ENCODE measurements around the gene NCOA4.
"Not testable (repeated sequence)": the region's sequence is repeated elsewhere in the genome, so short reads cannot be mapped to it uniquely, and the experiment has no call there.

NCOA4 gene

GRCh38 chr10:46001187-46001756, 29.2 kb downstream of the NCOA4 start (continued):
- TF ChIP-seq ZNF18 (tag by site-specific recombination; IDR thresholded peaks at IDR 0.05) (no peak), ZNF645 (tag by site-specific recombination; IDR thresholded peaks at IDR 0.05) (no peak), ZNF350 (tag by site-specific recombination; IDR thresholded peaks at IDR 0.05) (no peak)

GRCh38 chr10:46000538-46000937, 29.9 kb downstream of the NCOA4 start:
- CTCF ChIA-PET = no interaction called here
- POLR2A ChIA-PET = no interaction called here
- H3K4me1 ChIP-seq (ENCODE audit: control insufficient read depth, insufficient read depth, low read length) = no peaks in the 10 kb centered on the region
- no peaks in the 10 kb centered on the region for H3K9me3 ChIP-seq (ENCODE audit: control insufficient read depth, insufficient read depth, low read depth, low read length)
- no peak for TF ChIP-seq ZBTB1 (tag by site-specific recombination; IDR thresholded peaks at IDR 0.05)
- no peak for TF ChIP-seq ZNF610 (tag by site-specific recombination; IDR thresholded peaks at IDR 0.05; ENCODE audit: borderline replicate concordance)
- no peak for TF ChIP-seq YY1 (tag by site-specific recombination; IDR thresholded peaks at IDR 0.05)
- TF ChIP-seq ZNF18 (tag by site-specific recombination; IDR thresholded peaks at IDR 0.05) = no peak
- no peak for TF ChIP-seq GLI2 (tag by site-specific recombination; IDR thresholded peaks at IDR 0.05; ENCODE audit: borderline replicate concordance, low read depth)
- TF ChIP-seq ZNF48 (tag by site-specific recombination; IDR thresholded peaks at IDR 0.05) = no peak
- TF ChIP-seq ZNF785 (tag by site-specific recombination; IDR thresholded peaks at IDR 0.05) = no peak
- no peak for TF ChIP-seq ZNF175 (tag by site-specific recombination; IDR thresholded peaks at IDR 0.05)
- TF ChIP-seq KLF10 (tag by site-specific recombination; IDR thresholded peaks at IDR 0.05) = no peak
- no peak for TF ChIP-seq MZF1 (tag by site-specific recombination; IDR thresholded peaks at IDR 0.05; ENCODE audit: borderline replicate concordance)
- TF ChIP-seq ZNF324 (tag by site-specific recombination; IDR thresholded peaks at IDR 0.05) = no peak
- TF ChIP-seq ZNF114 (tag by site-specific recombination; IDR thresholded peaks at IDR 0.05) = no peak
- TF ChIP-seq ZBTB21 (tag by site-specific recombination; IDR thresholded peaks at IDR 0.05) = no peak
- no peak for TF ChIP-seq ZBTB7A (tag by site-specific recombination; IDR thresholded peaks at IDR 0.05; ENCODE audit: low read depth)
- TF ChIP-seq SALL2 (tag by site-specific recombination; IDR thresholded peaks at IDR 0.05; ENCODE audit: borderline replicate concordance) = no peak
- TF ChIP-seq ZNF132 (tag by site-specific recombination; IDR thresholded peaks at IDR 0.05; ENCODE audit: borderline replicate concordance) = no peak
- no peak for TF ChIP-seq KLF8 (tag by site-specific recombination; IDR thresholded peaks at IDR 0.05)
- TF ChIP-seq ZNF266 (tag by site-specific recombination; IDR thresholded peaks at IDR 0.05; ENCODE audit: low read depth) = no peak
- no peak for TF ChIP-seq ZNF830 (tag by site-specific recombination; IDR thresholded peaks at IDR 0.05; ENCODE audit: low read depth)
- H3K4me3 ChIP-seq (ENCODE audit: low read depth, low read length) = no peak overlapping the region
- H3K36me3 ChIP-seq (ENCODE audit: control insufficient read depth in 2 of 2, insufficient read depth in 1 of 2, low read length in 2 of 2) = peaks cover 39 to 76% of the 10 kb centered on the region in 2 experiments
- no peak overlapping the region for H3K27ac ChIP-seq (ENCODE audit: extremely low read depth, low read depth, low read length)

DNA sequence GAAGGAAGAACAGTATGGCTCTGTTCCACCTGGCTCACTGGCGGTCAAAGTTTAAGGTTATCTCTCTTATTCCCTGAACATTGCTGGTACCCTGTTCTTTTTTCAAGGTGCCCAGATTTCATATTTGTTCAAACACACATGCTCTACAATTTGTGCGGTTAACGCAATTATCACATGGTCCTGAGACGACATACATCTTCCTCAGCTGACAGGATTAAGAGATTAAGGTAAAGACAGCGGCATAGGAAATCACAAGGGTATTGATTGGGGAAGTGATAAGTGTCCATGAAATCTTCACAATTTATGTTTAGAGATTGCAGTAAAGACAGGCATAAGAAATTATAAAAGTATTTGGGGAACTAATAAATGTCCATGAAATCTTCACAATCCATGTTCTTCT, 30.5 kb downstream of the NCOA4 start:
- H3K27ac ChIP-seq (ENCODE audit: extremely low read depth, low read depth, low read length); H3K4me3 ChIP-seq (ENCODE audit: low read depth, low read length); H3K9me3 ChIP-seq (ENCODE audit: control insufficient read depth, insufficient read depth, low read depth, low read length); CTCF ChIA-PET; POLR2A ChIA-PET; H3K4me1 ChIP-seq (ENCODE audit: control insufficient read depth, insufficient read depth, low read length): not testable (repeated sequence)
- peaks cover 38 to 70% of the 10 kb centered on the region in 2 experiments for H3K36me3 ChIP-seq (ENCODE audit: control insufficient read depth in 2 of 2, insufficient read depth in 1 of 2, low read length in 2 of 2)
